Measurements from ENCODE around the gene LMO7. TPM values are rescaled to one million over a fixed set of nuclear protein-coding genes. Genes with fewer than 3 reads are reported as not detected.
"Not testable (repeated sequence)": the region's sequence is repeated elsewhere in the genome, so short reads cannot be mapped to it uniquely, and the experiment has no call there.

Gene LMO7
- total RNA-seq, 1 experiment from 2014 or later, result 20.4 TPM

DNA sequence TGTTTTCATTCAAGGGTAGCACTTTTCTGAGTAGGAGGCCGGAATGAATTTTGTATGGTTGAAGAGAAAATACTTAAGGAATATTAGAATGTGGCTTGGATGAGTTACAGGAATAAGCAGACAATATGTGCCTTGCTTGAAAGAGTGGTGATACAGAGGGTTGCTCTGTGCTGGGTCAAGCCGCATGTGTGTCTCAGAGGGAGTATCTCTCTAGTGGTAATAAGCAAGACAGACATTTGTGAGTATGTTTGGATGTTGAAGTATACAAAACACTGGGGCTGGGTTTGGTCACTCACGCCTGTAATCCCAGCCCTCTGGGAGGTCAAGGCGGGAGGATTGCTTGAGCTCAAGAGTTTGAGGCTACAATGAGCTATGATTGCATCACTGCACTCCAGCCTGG is 103.9 kb downstream of the LMO7 start:
- no peak overlapping the region for H4K8ac ChIP-seq (replicated peaks; ENCODE audit: insufficient read length, low read depth, low read length)
- H3K36me3 Mint-ChIP-seq (ENCODE audit: insufficient read depth in 1 of 3, low read depth in 3 of 3), result peaks cover 0 to 10% (median 6%) of the 10 kb centered on the region in 3 experiments; a peak in 5 of 7 replicates
- no peak overlapping the region for H3K14ac ChIP-seq (ENCODE audit: insufficient read depth, low read length)
- no peak overlapping the region for H2BK12ac ChIP-seq (ENCODE audit: insufficient read length, low read depth, low read length)
- no peak overlapping the region for H2AFZ ChIP-seq (ENCODE audit: low read length)
- no peaks in the 10 kb centered on the region for H4K20me1 ChIP-seq (ENCODE audit: control insufficient read depth, insufficient read depth, insufficient read length)
- no peaks in the 10 kb centered on the region for H3K23me2 ChIP-seq (ENCODE audit: insufficient read length, low read depth, low read length, poor library complexity, severe bottlenecking)
- H3K79me1 ChIP-seq (ENCODE audit: insufficient read depth, low read depth, low read length, poor library complexity, severe bottlenecking), result no peaks in the 10 kb centered on the region
- peaks cover 6 to 7% of the 10 kb centered on the region in 2 experiments for H3K9me3 Mint-ChIP-seq
- H3K4me1 Mint-ChIP-seq, result no peaks in the 10 kb centered on the region
- no peak overlapping the region for H3K56ac ChIP-seq (ENCODE audit: insufficient read length, low read depth, low read length)
- no peak overlapping the region for H2AK5ac ChIP-seq (ENCODE audit: insufficient read length, low read length)
- H3K27me3 Mint-ChIP-seq (ENCODE audit: low read depth), result no peaks in the 10 kb centered on the region
- no peak overlapping the region for H3K18ac ChIP-seq (ENCODE audit: insufficient read length, low read depth, low read length)
- DNase-seq, result no peak
- peak overlapping the region in 2 of 3 experiments; percentile 31 to 33; a peak in 1 of 7 replicates for H3K27ac Mint-ChIP-seq
- H2BK120ac ChIP-seq (ENCODE audit: low read depth, low read length, poor library complexity, severe bottlenecking), result no peak overlapping the region
- H3K4me3 Mint-ChIP-seq, result no peak overlapping the region
- H3K27ac ChIP-seq (ENCODE audit: insufficient read length, low read depth, low read length), result no peak overlapping the region
- no peak overlapping the region for H3K23ac ChIP-seq (ENCODE audit: insufficient read length, low read depth, low read length)
- H2BK5ac ChIP-seq (ENCODE audit: insufficient read length, low read length), result no peak overlapping the region
- H4K5ac ChIP-seq (ENCODE audit: insufficient read length, low read depth, low read length), result no peak overlapping the region
- TF ChIP-seq, protein P1, sequence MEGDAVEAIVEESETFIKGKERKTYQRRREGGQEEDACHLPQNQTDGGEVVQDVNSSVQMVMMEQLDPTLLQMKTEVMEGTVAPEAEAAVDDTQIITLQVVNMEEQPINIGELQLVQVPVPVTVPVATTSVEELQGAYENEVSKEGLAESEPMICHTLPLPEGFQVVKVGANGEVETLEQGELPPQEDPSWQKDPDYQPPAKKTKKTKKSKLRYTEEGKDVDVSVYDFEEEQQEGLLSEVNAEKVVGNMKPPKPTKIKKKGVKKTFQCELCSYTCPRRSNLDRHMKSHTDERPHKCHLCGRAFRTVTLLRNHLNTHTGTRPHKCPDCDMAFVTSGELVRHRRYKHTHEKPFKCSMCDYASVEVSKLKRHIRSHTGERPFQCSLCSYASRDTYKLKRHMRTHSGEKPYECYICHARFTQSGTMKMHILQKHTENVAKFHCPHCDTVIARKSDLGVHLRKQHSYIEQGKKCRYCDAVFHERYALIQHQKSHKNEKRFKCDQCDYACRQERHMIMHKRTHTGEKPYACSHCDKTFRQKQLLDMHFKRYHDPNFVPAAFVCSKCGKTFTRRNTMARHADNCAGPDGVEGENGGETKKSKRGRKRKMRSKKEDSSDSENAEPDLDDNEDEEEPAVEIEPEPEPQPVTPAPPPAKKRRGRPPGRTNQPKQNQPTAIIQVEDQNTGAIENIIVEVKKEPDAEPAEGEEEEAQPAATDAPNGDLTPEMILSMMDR (conservative IDR thresholded peaks at IDR 0.05), result no peak
- no peak overlapping the region for H3T11ph ChIP-seq (ENCODE audit: low read length)
- no peaks in the 10 kb centered on the region for H3K9me3 ChIP-seq (ENCODE audit: control insufficient read depth, low read depth, low read length)
- no peak overlapping the region for H4K91ac ChIP-seq (ENCODE audit: insufficient read length, low read depth, low read length)
- no peaks in the 10 kb centered on the region for H3K79me2 ChIP-seq (ENCODE audit: insufficient read depth, low read length)
- no peak overlapping the region for H3K9ac ChIP-seq (ENCODE audit: extremely low read depth, insufficient read length, low read length)
- no peaks in the 10 kb centered on the region for H3K4me1 ChIP-seq (ENCODE audit: insufficient read depth, low read length)
- no peak overlapping the region for H3K4me2 ChIP-seq (ENCODE audit: insufficient read depth, insufficient read length, low read length)
- H3K4ac ChIP-seq (ENCODE audit: low read depth, low read length), result no peak overlapping the region
- H3K27me3 ChIP-seq (ENCODE audit: insufficient read depth, low read length), result no peaks in the 10 kb centered on the region
- no peak overlapping the region for H2BK15ac ChIP-seq (ENCODE audit: low read depth, low read length)
- no CpG with 5 or more reads among the region's 4 CpGs for WGBS (ENCODE audit: extremely low coverage, insufficient read length, low lambda C conversion rate)
- no peak overlapping the region for H2BK20ac ChIP-seq (ENCODE audit: low read depth, low read length, poor library complexity, severe bottlenecking)

DNA sequence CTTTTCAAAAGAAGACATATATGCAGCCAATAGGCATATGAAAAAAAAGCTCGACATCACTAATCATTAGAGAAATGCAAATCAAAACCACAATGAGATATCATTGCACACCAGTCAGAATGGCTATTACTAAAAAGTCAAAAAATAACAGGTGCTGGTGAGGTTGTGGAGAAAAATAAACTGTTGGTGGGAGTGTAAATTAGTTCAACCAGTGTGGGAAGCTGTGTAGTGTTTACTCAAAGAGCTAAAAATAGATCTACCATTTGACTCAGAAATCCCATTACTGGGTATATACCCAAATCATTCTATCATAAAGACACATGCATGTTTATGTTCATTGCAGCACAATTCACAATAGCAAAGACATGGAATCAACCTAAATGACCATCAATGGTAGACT is 106.9 kb downstream of the LMO7 start:
- H4K20me1 ChIP-seq (ENCODE audit: control insufficient read depth, insufficient read depth, insufficient read length); H4K5ac ChIP-seq (ENCODE audit: insufficient read length, low read depth, low read length); H2BK5ac ChIP-seq (ENCODE audit: insufficient read length, low read length); H3K27me3 ChIP-seq (ENCODE audit: insufficient read depth, low read length); DNase-seq; H3K9ac ChIP-seq (ENCODE audit: extremely low read depth, insufficient read length, low read length); H3K18ac ChIP-seq (ENCODE audit: insufficient read length, low read depth, low read length); H3K4me1 ChIP-seq (ENCODE audit: insufficient read depth, low read length); H3K27ac ChIP-seq (ENCODE audit: insufficient read length, low read depth, low read length); H4K8ac ChIP-seq (replicated peaks; ENCODE audit: insufficient read length, low read depth, low read length); H3K27ac Mint-ChIP-seq; H2BK20ac ChIP-seq (ENCODE audit: low read depth, low read length, poor library complexity, severe bottlenecking); H3K79me1 ChIP-seq (ENCODE audit: insufficient read depth, low read depth, low read length, poor library complexity, severe bottlenecking); H2BK15ac ChIP-seq (ENCODE audit: low read depth, low read length); H3K27me3 Mint-ChIP-seq (ENCODE audit: low read depth); H3K4me2 ChIP-seq (ENCODE audit: insufficient read depth, insufficient read length, low read length); H3K23me2 ChIP-seq (ENCODE audit: insufficient read length, low read depth, low read length, poor library complexity, severe bottlenecking); H3K4me3 Mint-ChIP-seq; H4K91ac ChIP-seq (ENCODE audit: insufficient read length, low read depth, low read length); H3K4me1 Mint-ChIP-seq; H3K14ac ChIP-seq (ENCODE audit: insufficient read depth, low read length); H3K56ac ChIP-seq (ENCODE audit: insufficient read length, low read depth, low read length); H2BK120ac ChIP-seq (ENCODE audit: low read depth, low read length, poor library complexity, severe bottlenecking); H3K4ac ChIP-seq (ENCODE audit: low read depth, low read length); H3K79me2 ChIP-seq (ENCODE audit: insufficient read depth, low read length); H2AK5ac ChIP-seq (ENCODE audit: insufficient read length, low read length); H3K9me3 ChIP-seq (ENCODE audit: control insufficient read depth, low read depth, low read length); H3K23ac ChIP-seq (ENCODE audit: insufficient read length, low read depth, low read length); H2AFZ ChIP-seq (ENCODE audit: low read length); H3T11ph ChIP-seq (ENCODE audit: low read length); H2BK12ac ChIP-seq (ENCODE audit: insufficient read length, low read depth, low read length): not testable (repeated sequence)
- no CpG with 5 or more reads among the region's 1 CpG for WGBS (ENCODE audit: extremely low coverage, insufficient read length, low lambda C conversion rate)
- peaks cover 10 to 13% of the 10 kb centered on the region in 2 experiments for H3K9me3 Mint-ChIP-seq
- H3K36me3 Mint-ChIP-seq (ENCODE audit: insufficient read depth in 1 of 3, low read depth in 3 of 3), result peaks cover 0 to 20% (median 9%) of the 10 kb centered on the region in 3 experiments; a peak in 5 of 7 replicates
